HG02623 (cell line): Measurements from ENCODE around the gene SLC35A3.
"Not testable (repeated sequence)": the region's sequence is repeated elsewhere in the genome, so short reads cannot be mapped to it uniquely, and the experiment has no call there.

Experiments used
- ATAC-seq: cut with Tn5 transposase; IDR thresholded peaks from one replicate; pipeline ENCODE4 v1.9.1; 2021; ENCODE audit warnings: moderate library complexity; ENCODE audit not compliant: unreplicated experiment

SLC35A3 gene

DNA sequence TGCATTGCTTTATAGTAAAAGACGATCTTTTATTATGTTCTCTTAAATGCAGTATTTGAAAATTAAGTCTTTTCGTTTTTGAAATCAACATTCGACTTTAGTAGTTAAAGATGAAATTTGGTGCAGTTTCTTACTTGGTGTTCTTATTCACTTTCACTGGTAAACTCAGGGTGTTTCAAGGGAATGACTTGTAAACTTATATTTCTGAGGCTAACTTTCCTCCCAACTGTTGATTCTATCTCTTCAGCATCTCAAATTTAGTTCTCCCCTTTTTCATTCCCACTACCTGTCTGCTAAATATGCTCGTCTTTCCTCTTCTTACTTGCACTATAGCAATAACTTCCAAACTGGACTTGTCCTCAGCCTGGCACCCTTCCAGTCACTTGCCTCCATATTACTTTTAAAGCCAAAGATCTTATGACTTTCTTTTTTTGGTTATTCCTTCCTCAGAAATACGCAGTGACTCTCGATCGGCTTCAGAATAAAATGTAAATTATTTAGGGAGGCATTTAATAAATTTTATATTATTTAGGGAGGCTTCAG is 988 bp downstream of the SLC35A3 start:
- ATAC-seq, result no peak

DNA sequence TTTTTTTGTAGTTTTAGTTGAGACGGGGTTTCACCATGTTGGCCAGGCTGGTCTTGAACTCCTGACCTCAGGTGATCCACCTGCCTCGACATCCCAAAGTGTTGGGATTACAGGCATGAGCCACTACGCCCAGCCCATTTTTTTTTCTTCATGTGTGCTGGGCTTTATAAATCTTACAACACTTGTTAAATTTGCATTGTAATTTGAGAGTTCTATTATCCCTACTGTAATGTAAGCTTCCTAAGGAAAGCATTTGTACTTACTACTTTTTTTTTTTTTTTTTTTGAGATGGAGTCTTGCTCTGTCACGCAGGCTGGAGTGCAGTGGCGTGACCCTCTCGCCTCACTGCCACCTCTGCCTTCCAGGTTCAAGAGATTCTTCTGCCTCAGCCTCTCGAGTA is 2.3 kb downstream of the SLC35A3 start:
- ATAC-seq, result not testable (repeated sequence)

DNA sequence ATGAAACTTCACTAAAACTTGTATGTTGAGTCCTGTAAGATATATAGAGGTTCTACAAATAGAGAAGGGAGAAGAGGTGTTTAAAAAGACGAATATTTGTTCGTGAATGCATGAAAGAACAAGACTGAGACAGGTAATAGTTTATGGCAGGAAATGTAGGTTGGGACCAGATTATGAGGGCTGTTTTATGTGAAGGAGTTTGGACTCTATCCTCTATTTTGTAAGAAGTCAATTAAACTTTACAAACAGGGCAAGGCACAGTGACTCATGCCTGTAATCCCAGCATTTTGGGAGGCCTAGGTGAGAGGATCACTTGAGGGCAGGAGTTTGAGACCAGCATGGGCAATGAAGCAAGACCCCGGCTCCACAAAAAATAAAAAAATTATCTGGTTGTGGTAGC is 5.7 kb downstream of the SLC35A3 start:
- no peak for ATAC-seq

DNA sequence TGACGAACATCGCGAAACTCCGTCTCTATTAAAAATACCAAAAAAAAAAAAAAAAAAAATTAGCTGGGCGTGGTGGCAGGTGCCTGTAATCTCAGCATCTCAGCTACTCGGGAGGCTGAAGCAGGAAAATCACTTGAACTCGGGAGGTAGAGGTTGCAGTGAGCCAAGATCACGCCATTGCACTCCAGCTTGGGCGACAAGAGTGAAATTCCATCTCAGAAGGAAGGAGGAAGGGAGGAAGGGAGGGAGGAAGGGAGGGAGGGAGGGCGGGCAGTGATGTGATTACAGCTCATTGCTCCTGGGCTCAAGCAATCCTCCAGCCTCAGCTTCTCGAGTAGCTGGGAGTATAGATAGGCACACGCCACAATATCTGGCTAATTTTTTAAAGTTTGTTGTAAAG is 7.5 kb downstream of the SLC35A3 start:
- ATAC-seq, result not testable (repeated sequence)

DNA sequence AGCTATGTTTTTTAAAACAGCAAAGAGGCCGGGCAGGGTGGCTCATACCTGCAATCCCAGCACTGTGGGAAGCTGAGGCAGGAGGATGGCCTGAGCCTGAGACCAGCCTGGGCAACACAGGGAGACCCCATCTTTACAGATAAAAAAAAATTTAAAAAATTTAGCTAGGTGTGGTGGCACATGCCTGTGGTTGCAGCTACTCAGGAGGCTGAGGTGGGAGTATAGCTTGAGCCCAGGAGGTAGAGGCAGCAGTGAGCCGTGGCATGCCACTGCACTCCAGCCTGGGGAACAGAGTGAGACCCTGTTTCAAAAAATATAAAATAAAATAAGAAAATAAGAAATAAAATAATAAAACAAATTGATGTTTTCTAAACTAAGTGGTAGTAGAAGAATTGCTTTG is 8.4 kb downstream of the SLC35A3 start:
- ATAC-seq, result no peak

DNA sequence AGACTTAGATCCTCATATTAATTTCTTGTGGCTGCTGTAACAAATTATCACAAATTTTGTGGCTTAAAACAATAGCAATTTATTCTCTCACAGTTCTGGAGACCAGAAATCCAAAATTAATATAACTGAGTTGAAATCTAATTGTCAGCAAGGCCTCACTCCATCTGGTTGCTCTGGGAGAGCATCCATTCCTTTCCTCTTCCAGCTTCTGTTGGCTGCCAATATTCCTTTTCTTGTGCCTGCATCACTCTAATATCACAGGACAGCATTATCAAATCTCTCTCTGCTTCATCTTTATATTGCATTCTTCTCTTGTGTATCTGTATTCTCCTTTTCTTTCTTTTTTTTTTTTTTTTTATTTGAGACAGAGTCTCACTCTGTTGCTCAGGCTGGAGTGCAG is 9.3 kb downstream of the SLC35A3 start:
- no peak for ATAC-seq

DNA sequence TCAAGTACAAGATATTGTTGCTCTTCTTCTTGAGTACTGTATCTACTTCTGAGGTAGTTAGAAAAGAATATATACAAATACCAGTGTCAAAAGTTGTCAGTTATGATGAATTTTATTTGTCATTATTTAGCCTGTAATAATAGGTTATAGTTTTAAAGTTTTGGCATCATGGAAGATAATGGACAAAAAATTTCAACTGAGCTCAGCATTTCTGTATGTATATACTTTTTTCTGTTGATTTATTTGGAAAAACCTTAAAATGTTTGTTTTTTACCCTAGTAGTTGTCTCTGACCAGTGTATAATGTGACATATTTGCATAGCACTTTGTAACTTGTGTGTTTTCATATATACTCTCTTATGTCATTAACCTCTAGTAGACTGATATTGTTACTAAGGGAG is 11.1 kb downstream of the SLC35A3 start:
- no peak for ATAC-seq

DNA sequence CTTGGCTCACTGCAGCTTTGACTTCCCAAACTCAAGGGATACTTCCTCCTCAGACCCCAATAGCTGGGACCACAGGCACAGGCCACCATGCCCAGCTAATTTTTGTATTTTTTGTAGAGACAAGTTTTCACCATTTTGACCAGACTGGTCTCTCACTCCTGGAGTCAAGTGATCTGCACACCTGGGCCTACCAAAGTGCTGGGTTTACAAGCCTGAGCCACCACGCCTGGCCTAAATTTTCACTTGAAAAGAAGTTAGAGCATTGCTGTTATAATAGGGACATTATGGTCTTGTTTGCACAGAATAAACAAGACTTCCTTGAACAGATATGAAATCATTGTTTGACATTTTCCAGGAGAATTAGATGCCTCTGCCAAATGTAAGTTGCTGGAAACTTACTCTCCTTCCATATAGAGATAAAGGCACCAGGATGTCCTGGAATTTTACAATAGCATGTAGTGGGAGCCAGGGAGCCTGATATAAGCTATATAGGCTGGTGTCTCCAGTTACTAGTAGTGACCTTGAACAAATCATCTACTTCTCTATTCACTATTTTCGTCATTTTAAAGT is 16.9 kb downstream of the SLC35A3 start:
- no peak for ATAC-seq

DNA sequence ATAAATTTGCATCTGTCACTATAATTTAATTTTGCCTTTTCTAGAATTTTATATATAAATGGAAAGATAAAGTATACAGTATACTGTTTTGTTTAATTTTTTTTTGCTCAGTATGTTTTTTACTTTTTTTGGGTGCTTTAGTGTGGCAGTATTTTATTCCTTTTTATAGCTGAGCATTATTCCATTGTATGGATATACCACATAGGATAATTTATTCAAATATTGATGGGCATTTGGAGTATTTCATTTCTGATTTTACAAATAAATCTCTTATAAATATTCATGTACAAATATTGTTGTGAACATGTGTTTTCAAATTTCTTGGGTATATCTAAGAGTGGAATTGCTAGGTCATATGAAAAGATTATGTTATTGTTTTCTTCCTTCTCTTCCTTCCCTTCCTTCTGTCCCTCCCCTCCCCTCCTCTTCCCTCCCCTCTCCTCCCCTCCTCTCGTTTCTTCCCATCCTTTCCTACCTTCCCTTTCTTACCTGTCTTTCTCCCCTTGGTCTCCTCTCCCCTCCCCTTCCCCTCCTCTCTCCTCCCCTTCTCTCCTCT is 18.5 kb downstream of the SLC35A3 start:
- no peak for ATAC-seq

DNA sequence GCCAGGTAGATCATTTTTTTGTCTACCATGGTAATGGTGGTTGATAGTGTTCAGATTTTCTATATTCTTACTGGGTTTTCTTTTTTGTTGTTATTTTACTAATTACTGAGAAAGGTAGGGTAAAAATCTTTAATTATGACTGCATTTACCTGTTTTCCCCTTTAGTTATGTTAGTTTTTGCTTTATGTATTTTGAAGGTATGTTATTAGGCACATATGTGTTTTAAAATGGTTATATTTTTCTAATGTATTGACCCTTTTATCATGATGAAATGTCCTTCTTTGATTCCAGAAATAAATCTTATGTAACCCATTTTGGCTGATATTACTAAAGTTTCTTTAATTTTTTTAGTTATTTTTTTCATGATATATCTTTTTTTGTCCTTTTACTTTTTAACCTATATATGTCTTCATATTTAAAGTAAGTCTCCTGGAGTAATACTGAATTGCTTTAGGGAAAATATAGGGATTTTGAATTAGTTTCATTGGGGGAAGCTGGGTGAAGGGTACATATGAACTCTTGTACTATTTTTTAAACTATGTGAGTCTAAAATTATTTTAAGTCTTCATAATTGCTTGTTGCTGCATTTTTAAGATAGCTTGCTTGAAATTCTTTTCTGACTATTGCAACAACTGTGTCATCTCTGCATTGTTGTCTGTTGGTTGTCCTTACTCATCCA is 22.4 kb downstream of the SLC35A3 start:
- no peak for ATAC-seq

DNA sequence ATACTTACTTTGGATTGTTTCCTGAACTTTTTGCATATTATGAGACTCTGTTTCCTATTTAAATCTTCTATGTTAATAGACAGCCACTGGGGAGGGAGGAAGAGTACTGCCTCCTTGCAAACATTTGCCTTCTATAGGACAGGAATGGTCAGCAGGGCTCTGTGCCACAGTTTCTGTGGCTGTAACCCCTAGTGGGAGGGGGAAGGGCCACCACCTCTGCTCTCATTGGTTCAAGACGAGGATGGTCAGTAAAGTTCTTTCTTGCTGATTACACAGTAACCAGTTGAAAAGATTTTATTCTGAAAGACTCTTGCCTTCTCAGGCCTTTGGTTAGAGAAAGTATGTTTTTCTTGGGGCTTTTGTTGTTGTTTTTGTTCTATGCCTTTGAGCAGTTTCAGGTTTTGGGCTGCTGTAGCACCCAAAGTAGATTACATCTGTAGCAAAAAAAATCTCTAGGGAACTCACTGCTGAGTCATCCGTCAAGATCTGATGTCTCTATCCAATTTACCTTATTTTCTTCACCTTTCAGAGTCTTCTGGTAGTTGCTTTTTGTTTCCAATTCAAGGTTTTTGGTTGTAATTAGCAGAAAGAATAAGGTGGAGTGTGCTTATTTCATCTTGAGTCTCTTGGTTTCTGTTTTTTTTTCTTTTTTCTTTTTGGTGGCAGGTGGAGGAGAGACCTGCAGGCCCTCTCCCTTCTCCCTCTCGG is 23.1 kb downstream of the SLC35A3 start:
- ATAC-seq, result no peak

DNA sequence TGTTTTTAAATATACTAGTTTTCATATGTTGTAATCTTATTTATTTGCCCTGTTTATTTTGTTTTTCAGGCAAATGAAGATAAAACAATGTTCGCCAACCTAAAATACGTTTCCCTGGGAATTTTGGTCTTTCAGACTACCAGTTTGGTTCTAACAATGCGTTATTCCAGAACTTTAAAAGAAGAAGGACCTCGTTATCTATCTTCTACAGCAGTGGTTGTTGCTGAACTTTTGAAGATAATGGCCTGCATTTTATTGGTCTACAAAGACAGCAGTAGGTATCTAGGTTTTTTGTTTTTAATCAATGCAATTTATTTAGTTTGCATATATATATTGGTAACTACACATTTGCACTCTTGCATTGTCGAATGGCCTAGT is 23.7 kb downstream of the SLC35A3 start:
- ATAC-seq, result no peak

DNA sequence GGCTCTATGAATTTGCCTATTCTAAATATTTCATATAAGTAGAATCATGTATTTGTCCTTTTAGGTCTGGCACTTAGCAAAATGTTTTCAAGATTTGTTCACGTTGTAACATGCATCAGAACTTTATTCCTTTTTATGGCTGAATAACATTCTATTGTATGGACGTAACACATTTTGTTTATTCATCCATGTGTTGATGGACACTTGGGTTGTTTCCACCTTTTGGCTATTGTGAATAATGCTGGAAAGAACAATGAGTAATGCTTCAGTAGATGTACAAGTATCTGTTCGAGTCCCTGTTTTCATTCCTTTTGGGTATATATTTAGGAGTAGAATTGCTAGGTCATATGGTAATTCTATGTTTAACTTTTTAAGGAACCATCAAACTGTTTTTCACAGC is 24.7 kb downstream of the SLC35A3 start:
- no peak for ATAC-seq

DNA sequence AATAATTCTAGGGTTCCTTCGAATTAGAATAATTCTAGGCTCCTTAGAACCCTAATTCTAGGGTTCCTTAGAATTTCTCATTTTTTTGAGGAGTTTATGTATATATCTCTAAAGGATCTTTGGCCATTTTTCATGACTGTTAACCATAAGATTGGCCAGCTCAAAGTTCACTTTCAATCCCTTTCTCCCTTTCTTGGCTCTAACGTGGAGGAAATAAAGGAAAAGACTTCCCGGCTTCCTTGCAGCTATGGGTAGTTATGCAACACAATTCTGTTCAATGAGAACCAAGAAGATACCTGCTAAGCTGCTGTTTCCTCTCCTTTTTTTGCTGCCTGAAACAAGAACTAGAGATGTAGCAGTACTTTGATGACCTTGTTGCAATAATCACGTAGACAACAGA is 27.2 kb downstream of the SLC35A3 start:
- no peak for ATAC-seq

DNA sequence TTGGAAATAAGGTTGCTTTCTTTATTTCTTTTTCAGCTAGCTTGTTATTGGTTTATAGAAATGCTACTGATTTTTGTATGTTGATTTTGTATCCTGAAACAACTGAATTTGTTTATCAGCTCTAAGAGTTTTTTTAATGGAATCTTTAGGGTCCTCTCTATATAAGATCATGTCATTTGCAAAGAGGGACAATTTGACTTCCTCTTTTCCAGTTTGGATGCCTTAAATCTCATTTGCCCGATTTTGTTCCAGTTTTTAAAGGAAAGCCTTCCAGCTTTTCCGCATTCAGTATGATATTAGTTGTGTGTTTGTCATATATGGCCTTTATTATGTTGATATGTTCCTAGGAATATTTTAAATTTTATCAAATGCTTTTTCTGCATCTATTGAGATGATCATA is 31.7 kb downstream of the SLC35A3 start:
- no peak for ATAC-seq

DNA sequence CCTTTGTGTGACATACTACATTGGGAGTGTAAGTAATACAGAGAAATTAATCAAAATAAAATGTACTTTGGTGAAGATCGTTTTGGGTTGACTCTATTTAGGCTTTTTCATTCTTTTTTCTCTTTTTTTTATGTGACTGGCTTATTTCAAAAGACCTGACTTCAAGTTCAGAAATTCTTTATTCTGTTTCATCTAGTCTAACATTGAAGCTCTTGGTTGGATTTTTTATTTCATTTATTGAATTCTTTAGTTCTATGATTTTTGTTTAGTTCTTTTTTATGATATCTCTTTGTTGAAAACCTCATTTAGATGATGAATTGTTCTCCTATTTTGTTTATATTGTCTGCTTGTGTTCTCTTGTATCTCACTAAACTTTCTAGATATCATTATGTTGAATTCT is 35.6 kb downstream of the SLC35A3 start:
- ATAC-seq, result no peak

DNA sequence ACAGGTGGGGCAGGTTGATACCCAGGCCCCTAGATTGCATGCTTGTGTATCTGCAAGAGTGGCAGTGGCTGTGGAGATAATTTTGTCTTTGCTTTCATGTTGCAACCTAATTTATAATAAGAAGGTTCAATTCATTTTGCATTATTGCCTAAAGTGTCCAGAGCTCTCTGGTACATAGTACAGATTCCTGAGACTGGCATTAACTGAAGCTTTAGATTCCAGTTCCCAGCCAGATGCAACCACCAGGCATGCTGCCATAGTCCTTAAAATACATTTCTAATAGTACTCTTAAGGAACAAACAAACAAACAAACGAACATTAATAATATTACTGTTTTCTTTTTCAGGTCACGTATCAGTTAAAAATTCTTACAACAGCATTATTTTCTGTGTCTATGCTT is 36.9 kb downstream of the SLC35A3 start:
- no peak for ATAC-seq

DNA sequence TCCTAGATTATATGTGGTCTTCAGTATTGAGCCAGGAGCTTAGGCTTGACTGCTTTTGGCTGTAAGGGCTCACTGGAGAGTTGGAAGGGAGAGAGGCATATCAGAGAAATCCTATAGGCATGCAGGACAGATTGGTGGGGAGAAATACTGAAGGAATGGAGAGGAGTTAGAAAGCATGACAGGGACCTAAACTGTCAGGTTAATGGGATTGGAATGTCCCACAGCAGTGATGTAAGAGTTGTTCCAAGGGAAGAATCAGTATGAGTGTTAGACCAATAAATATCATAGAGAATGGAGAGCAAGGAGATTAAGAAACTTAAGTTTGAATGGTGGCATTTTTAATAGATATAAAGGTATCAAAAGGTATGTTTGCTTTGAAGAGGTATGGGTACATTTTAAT is 39.7 kb downstream of the SLC35A3 start:
- no peak for ATAC-seq

DNA sequence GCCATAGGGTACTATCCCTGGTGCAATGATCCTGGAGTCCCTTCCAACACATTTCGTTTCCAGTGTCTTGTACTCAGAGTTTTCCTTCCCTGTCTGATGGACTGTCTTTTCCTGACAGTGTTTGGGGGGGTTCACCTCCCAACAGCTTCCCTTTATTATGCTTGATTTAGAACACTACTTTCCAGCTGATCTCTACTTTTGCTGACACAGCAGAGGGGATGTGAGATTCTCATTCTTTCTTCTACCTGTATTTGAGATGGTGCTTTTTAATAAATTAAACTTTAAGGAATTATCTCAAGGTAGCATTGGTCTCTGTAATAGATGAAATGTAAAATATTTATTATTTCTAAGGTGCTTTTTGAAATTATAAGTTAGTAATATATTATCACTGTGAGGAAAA is 41.0 kb downstream of the SLC35A3 start:
- no peak for ATAC-seq

DNA sequence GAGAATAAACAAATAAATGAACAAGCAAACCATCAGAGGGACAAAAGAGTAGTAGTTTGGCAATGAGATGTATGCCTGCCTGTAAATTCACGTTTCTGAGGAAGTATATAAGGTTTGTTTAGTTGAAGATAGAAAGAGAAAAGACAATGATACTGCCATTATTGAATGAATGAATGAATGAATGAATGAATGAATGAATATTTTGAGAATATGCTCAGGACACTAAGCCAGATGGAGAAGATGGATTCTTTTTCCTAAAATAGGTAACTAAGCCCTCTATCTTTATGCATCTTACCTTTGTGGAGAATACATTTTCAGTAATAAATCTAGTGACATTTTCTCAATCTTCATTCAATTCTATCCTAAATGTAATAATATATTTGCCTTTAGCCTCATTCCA is 49.4 kb downstream of the SLC35A3 start:
- no peak for ATAC-seq

DNA sequence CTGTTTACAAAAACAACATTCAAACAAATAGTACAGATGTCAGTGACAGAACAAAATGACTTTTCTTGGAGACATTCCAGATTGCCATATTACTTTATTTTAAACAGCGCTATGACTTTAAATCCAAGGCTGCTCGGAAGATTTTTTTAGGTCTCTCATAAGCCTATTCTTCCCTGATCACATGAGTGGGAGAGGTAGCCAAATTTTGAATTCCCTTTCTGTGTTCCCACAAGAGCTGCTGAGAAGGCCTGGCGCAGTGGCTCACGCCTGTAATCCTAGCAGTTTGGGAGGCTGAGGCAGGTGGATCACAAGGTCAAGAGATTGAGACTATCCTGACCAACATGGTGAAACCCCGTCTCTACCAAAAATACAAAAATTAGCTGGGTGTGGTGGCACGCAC is 53.7 kb downstream of the SLC35A3 start:
- ATAC-seq, result no peak

DNA sequence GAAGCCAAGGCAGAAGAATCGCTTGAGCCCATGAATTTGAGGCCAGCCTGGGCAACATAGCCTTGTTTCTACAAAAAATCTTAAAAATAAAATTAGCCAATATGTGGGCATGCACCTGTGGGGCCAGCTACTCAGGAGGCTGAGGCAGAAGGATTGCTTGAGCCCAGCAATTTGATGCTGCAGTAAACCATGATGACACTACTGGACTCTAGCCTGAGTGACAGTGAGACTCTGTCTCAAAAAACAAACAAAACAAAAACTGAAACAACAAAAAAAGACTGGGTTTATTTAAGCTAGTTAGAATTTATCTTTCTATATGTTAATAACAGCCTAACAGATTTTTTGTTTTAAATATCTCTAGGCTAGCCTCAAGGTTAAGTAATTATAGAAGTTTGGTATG is 57.4 kb downstream of the SLC35A3 start:
- no peak for ATAC-seq
